Activated naive CD4-positive, alpha-beta T cell treated with anti-CD3 and anti-CD28 coated beads, Interleukin-2, amount 50 U/mL, for 16 hours (primary cell): Measurements from ENCODE around the gene NUCB1.
"Not testable (repeated sequence)": the region's sequence is repeated elsewhere in the genome, so short reads cannot be mapped to it uniquely, and the experiment has no call there.

Source experiments
- DNase-seq: peaks from one replicate; pipeline ENCODE4 v3.0.0-alpha.2; 2020

The NUCB1 gene

GRCh38 chr19:48899781-48900476, at the start of gene NUCB1:
Gene NUCB1, plus strand, starts transcription at chr19:48900312. Its CDS starts 485 bp downstream, at chr19:48900797.
- peak; percentile 99 for DNase-seq

GRCh38 chr19:48852292-48852691, 47.8 kb upstream of the NUCB1 start:
- no peak for DNase-seq

DNA sequence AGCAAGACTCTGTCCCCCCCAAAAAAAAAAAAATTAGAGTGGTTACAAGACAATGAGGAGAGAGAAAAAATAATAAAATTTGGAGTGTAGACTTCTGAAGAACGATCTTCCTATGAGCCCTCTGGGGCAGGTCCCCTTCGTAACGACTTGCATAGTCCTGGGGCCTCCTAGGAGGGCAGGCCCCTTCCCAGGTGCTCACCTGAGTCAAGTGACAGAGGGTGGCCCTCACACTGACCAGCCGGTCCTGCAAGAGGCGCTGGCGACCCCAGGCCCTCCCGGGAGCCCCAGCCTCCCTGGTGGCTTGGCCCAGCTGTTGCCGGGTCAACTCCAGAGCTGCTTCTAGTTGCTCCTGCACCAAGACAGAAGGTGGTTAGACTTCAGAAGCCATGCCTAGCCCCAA, 46.6 kb upstream of the NUCB1 start:
- no peak for DNase-seq

- DNase-seq = no peak
Observed at GRCh38 chr19:48854103-48854502, 46.0 kb upstream of the NUCB1 start.

GRCh38 chr19:48856921-48857320, 43.2 kb upstream of the NUCB1 start:
- DNase-seq = no peak

DNA sequence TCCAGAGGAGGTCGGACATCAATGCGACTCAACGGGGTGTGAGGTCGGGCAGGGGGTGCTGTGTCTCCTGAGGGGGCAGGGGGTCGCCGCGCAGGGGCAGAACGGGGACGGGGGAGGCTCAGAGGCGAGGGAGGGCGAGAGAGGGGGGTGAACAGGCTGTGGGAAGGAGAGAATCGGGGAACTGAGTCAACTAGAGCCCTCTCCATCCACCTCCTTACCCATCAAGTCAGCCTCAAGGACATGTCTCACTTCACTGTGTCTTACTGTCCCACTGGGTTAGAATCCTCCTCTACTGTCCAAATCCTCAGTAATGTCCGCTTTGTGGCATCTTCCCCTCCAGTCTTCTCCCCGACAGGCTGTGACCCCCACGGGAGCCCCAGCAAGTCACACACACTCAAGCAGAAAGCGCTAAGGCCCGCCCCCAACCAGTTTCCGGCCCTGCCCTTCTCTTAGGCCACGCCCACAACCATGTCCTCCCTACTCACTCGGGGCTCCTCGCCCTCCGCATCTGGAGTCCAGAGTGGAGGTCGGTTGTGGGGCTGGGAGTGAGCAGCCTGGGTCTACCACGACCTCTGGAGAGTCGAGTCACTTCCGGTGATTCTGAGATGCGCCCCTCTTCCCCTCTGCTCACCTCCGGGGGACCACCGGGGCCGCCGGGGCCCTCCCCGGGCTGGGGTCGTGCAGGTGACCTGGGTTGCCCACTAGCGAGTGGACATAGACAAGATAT, 41.0 kb upstream of the NUCB1 start:
- peak; percentile 81 for DNase-seq

GRCh38 chr19:48859711-48860572, 40.2 kb upstream of the NUCB1 start:
- no peak for DNase-seq

DNA sequence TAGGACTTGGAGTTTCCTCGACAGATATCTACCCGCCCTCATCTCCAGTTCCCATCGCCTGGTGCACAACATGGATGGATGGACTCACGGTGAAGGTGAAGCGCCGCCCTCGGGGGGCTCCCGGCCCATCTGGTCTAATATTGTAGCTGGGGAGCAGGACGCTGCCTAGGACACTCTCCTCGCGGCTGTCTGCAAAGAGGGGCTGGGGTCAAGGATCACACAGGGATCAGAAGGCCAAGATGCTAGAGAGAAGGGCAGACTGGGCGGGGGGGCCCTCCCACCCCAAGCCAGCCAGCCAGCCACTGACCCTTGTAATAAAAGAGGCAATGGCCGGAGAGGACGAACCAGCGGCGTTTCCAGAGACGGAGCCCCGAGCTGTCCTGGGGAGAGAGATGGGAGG, 38.8 kb upstream of the NUCB1 start:
- DNase-seq = no peak

DNA sequence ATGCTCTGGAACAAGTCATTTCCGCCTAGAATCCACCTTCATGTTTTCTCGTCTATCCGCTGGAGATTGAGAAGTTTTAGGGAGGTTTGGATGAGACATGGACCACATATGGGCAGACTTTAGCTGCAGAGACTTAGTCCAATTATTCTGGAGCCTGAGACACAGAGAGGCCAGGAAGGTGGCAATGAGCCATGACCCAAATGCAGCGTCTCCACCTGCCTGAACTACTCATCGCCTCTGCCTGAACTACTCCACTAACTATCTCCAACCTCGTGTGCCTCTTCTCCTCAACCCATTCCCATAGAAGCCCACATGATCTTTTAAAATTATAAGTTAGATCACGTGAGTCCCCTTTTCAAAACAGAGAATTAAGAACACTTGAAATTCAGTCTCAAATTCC, 37.3 kb upstream of the NUCB1 start:
- DNase-seq = no peak

DNA sequence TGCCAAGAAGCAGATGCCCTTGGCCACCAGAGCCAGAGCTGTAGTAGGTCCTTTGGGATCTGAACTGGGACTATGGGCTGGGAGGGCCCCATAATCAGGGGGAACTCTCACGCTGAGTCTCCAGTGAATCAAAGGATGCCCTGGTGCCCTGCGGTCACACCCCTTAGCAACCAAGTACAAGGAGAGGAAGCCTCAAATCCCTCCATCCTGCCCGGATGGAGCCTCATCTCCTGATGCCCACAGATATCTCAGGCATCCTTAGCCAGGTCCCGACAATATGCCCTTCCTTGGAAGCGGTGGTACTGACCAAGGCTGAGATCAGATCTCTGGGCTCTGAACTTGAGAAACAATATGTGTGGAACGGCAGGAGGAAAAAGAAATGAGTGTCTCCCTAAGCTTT, 33.4 kb upstream of the NUCB1 start:
- DNase-seq = no peak

GRCh38 chr19:48867123-48867745, 32.9 kb upstream of the NUCB1 start:
- no peak for DNase-seq

- DNase-seq = no peak
Observed at GRCh38 chr19:48867746-48868113, 32.4 kb upstream of the NUCB1 start.

DNA sequence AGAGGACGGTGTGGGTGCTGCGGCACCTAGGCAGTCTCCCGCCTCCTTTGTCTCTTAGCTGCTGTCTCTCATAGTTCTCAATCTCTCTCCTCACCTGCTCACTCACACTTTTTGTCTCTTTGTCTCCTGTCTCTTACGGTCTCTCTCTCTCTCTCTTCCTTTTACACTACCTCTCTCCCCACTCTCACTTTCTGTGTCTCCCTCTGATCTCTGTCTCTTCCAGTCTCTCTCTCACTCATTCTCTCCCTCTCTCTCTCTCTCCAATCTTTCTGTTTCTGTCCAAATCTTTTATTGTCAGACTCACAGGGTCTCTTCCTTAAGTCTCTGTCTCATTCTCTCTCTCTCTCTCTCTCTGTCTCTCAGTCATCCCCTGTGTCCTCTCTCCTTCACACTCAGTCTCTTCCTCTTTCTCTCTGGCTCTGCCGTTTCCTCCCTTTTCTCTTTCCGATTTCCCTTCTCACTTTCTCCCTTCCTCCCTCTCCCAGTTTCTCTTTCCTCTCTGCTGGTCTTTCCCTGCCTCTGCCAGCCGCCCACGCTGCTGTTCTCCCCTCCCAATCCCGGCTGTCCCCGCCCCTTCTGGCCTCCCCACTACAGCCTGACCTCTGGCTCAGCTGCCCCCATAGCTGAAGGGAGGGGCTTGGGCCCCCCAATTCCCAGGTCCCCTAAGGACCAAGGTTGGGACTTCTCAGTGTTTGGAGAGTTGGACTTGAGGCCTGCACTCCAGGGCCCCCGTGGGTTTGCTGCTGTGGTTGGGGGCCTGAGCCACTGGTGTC, 31.8 kb upstream of the NUCB1 start, which contains the start of gene PLEKHA4:
Gene PLEKHA4, minus strand, starts transcription at position 504 of the 773 bp plus-strand sequence. CDS start 997 bp downstream, outside the sequence.
- DNase-seq = no peak

DNA sequence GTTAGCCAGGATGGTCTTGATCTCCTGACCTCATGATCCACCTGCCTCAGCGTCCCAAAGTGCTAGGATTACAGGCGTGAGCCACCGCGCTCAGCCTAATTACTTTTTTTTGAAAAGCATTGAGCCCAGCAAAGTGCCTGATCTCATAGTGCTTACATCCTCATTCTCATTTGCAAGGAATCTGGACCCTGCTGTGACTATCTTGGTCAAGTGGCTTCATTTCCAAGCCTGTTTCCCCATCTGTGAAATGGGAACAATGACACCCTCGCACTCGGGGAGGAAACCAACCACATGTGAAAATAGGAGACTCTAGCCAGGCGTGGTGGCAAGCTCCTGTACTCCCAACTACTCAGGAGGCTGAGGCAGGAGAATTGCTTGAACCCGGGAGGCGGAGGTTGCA, 30.1 kb upstream of the NUCB1 start:
- no peak for DNase-seq

- DNase-seq = not testable (repeated sequence)
Observed at GRCh38 chr19:48871471-48872181, 28.5 kb upstream of the NUCB1 start.

GRCh38 chr19:48872182-48872883, 27.8 kb upstream of the NUCB1 start, which contains the start of gene PPP1R15A:
Gene PPP1R15A, plus strand, starts transcription at chr19:48872421. Its CDS starts 813 bp downstream, at chr19:48873234.
- peak; percentile 97 for DNase-seq

DNA sequence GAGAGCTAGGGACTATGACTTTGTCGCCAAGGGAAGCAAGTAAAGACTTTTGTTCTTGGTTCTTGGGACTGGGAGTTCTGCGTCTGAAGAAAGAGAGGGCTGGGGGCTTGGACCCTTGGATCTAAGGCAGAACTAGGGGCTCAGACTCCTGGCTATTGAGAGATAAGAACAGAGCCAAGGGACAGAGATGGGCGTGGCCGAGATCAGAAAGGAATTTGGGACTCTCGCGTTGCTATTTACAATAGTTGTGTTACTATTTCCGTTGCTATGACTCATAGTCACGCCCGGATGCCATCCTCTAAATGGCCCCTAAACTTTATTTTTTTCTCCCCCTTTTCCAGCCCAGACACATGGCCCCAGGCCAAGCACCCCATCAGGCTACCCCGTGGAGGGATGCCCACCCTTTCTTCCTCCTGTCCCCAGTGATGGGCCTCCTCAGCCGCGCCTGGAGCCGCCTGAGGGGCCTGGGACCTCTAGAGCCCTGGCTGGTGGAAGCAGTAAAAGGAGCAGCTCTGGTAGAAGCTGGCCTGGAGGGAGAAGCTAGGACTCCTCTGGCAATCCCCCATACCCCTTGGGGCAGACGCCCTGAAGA, 27.1 kb upstream of the NUCB1 start:
- peak; percentile 79 for DNase-seq

GRCh38 chr19:48873476-48874302, 26.4 kb upstream of the NUCB1 start:
- DNase-seq = no peak
